ENCODE results near the gene UNC93B1. TPM values are rescaled to one million over a fixed set of nuclear protein-coding genes. Genes with fewer than 3 reads are reported as not detected.

The UNC93B1 gene
- total RNA-seq, 1 experiment from 2014 or later, result not detected

GRCh38 chr11:68036141-68036716 lies 32.3 kb upstream of the UNC93B1 start:
- H3K4me1 ChIP-seq, result peaks cover 9% of the 10 kb centered on the region
- H3K36me3 ChIP-seq, result no peaks in the 10 kb centered on the region; the same call in 1 of the 2 replicates
- H3K9me3 ChIP-seq (replicated peaks), result no peaks in the 10 kb centered on the region
- DNase-seq, result no peak
- H3K27me3 ChIP-seq, result no peaks in the 10 kb centered on the region
- H3K27ac ChIP-seq, result no peak overlapping the region
- H3K4me3 ChIP-seq, result no peak overlapping the region

- no peak for DNase-seq
- no peak overlapping the region for H3K4me3 ChIP-seq
- H3K27ac ChIP-seq, result no peak overlapping the region
- H3K36me3 ChIP-seq, result no peaks in the 10 kb centered on the region; the same call in 1 of the 2 replicates
- no peaks in the 10 kb centered on the region for H3K27me3 ChIP-seq
- H3K4me1 ChIP-seq, result peaks cover 9% of the 10 kb centered on the region
- no peaks in the 10 kb centered on the region for H3K9me3 ChIP-seq (replicated peaks)
Observed at GRCh38 chr11:68035266-68035876, 31.5 kb upstream of the UNC93B1 start.

- Histone ChIP-seq H3K4me3 (no peak overlapping the region), H3K27ac (no peak overlapping the region), H3K9me3 (replicated peaks) (no peaks in the 10 kb centered on the region), H3K27me3 (no peaks in the 10 kb centered on the region), H3K4me1 (peaks cover 9% of the 10 kb centered on the region), H3K36me3 (no peaks in the 10 kb centered on the region; the same call in 1 of the 2 replicates)
- DNase-seq, result no peak
Observed at GRCh38 chr11:68033708-68034045, 29.8 kb upstream of the UNC93B1 start.

DNA sequence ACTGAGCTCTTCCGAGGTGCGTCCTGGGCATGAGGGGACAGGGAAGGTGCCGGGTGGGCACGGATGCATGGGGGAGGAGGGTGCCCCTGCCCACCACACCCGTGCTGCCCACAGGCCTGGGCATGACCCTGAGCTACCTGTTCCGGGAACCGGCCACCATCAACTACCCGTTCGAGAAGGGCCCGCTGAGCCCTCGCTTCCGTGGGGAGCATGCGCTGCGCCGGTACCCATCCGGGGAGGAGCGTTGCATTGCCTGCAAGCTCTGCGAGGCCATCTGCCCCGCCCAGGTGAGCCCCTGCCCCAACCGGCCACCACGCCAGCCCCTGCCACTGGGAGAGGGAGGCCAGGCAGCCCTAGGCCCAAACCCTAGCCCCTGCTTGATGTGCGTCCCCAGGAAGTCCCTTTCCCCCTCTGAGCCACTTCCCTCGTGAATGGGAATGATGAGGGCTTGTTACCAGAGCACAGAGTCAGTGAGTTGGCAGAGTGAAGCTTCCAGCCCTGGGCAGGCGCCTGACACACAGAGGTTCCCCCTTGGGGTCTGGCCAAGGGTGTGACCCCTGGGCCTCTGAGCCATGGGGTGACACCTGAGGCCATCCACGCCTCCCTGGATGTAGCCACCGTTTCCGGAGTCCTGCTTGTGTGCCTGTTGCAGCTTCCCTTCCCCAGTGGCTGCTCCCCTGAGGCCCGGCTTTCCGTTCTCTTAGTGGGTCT lies 29.3 kb upstream of the UNC93B1 start:
- peaks cover 4% of the 10 kb centered on the region for H3K4me1 ChIP-seq
- no peaks in the 10 kb centered on the region; the same call in 1 of the 2 replicates for H3K36me3 ChIP-seq
- no peak overlapping the region for H3K27ac ChIP-seq
- no peaks in the 10 kb centered on the region for H3K27me3 ChIP-seq
- H3K4me3 ChIP-seq, result no peak overlapping the region
- no peaks in the 10 kb centered on the region for H3K9me3 ChIP-seq (replicated peaks)
- no peak for DNase-seq

DNA sequence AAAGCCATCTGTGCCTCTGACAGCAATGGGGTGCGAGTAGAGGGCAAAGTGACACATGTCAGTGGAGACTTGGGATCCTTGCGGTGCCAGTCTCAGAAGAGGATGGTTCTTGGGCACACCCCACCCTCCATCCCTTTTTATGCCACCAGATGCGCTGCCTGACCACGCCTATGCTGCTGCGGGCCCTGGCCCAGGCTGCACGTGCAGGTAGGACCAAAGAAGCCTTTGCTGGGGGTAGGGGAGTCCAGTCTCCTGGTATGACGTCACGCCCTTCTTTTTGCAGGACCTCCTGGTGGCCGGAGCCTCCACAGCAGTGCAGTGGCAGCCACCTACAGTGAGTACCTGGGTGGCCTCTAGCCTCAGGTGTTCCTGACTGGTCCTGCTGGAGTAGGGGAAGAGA lies 28.1 kb upstream of the UNC93B1 start:
- H3K27me3 ChIP-seq, result no peaks in the 10 kb centered on the region
- H3K9me3 ChIP-seq (replicated peaks), result no peaks in the 10 kb centered on the region
- H3K4me1 ChIP-seq, result no peaks in the 10 kb centered on the region
- DNase-seq, result no peak
- no peaks in the 10 kb centered on the region; the same call in 1 of the 2 replicates for H3K36me3 ChIP-seq
- no peak overlapping the region for H3K4me3 ChIP-seq
- no peak overlapping the region for H3K27ac ChIP-seq

DNA sequence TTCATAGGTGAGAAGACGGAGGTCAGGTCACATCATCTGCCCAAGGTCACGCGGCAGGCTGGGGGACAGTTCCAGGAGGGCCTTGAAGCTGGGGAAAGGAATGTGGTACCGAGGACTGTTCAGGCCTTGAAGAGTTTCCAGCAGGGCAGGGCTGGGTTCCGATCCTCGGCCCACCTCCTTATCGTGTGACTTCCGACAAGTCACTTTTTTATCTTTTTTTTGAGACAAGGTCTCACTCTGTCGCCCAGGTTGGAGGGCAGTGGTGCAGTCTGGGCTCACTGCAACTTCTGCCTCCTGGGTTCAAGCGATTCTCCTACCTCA lies 27.2 kb upstream of the UNC93B1 start:
- H3K27me3 ChIP-seq, result no peaks in the 10 kb centered on the region
- no peaks in the 10 kb centered on the region for H3K4me1 ChIP-seq
- no peak for DNase-seq
- H3K4me3 ChIP-seq, result peak overlapping the region; percentile 92
- H3K9me3 ChIP-seq (replicated peaks), result no peaks in the 10 kb centered on the region
- peak overlapping the region; percentile 48 for H3K27ac ChIP-seq
- no peaks in the 10 kb centered on the region; the same call in 1 of the 2 replicates for H3K36me3 ChIP-seq

- Histone ChIP-seq H3K36me3 (no peaks in the 10 kb centered on the region; the same call in 1 of the 2 replicates), H3K27me3 (no peaks in the 10 kb centered on the region)
Observed at GRCh38 chr11:68030318-68031143, 26.6 kb upstream of the UNC93B1 start, which contains the start of gene NDUFS8. Gene NDUFS8 (plus strand): TSS chr11:68030681. CDS start chr11:68032152, 1,471 bp downstream.

GRCh38 chr11:68028802-68029545 lies 25.1 kb upstream of the UNC93B1 start:
- Histone ChIP-seq H3K4me1 (no peaks in the 10 kb centered on the region), H3K4me3 (no peak overlapping the region), H3K27ac (no peak overlapping the region), H3K9me3 (replicated peaks) (no peaks in the 10 kb centered on the region), H3K27me3 (no peaks in the 10 kb centered on the region), H3K36me3 (no peaks in the 10 kb centered on the region)
- DNase-seq, result no peak

More at GRCh38 chr11:68030318-68031143, 26.6 kb upstream of the UNC93B1 start, which contains the start of gene NDUFS8:
- H3K4me1 ChIP-seq, result no peaks in the 10 kb centered on the region
- peak; percentile 95 to 99 for DNase-seq
- H3K27ac ChIP-seq, result peak within 1 kb of the TSS; percentile 48
- H3K9me3 ChIP-seq (replicated peaks), result no peaks in the 10 kb centered on the region
- peak within 1 kb of the TSS; percentile 92 for H3K4me3 ChIP-seq

DNA sequence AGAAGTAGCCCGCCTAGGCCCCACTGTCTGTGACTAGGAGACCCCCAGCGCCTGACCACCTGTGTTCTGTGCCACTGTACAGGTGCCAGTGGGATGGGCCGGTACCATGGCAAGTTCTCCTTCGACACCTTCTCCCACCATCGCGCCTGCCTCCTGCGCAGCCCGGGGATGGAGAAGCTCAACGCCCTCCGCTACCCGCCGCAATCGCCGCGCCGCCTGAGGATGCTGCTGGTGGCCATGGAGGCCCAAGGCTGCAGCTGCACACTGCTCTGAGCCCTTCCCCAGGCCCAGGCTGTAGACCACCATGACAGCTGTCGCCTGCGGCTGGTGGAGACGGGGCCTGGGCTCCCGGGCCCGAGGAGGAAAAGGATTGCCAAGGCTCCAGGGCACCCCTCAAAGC lies 23.8 kb upstream of the UNC93B1 start:
- Histone ChIP-seq H3K4me1 (no peaks in the 10 kb centered on the region), H3K36me3 (no peaks in the 10 kb centered on the region), H3K27me3 (no peaks in the 10 kb centered on the region), H3K27ac (no peak overlapping the region), H3K9me3 (replicated peaks) (no peaks in the 10 kb centered on the region), H3K4me3 (no peak overlapping the region)
- DNase-seq, result no peak

GRCh38 chr11:68026391-68027105 lies 22.7 kb upstream of the UNC93B1 start:
- H3K36me3 ChIP-seq, result no peaks in the 10 kb centered on the region
- H3K4me3 ChIP-seq, result no peak overlapping the region
- no peaks in the 10 kb centered on the region for H3K27me3 ChIP-seq
- DNase-seq, result no peak
- H3K9me3 ChIP-seq (replicated peaks), result no peaks in the 10 kb centered on the region
- no peaks in the 10 kb centered on the region for H3K4me1 ChIP-seq
- H3K27ac ChIP-seq, result no peak overlapping the region

- Histone ChIP-seq H3K36me3 (no peaks in the 10 kb centered on the region), H3K4me1 (no peaks in the 10 kb centered on the region)
Observed at GRCh38 chr11:68025047-68025446, 21.1 kb upstream of the UNC93B1 start.

GRCh38 chr11:68024508-68024907 lies 20.6 kb upstream of the UNC93B1 start:
- Histone ChIP-seq H3K4me1 (no peaks in the 10 kb centered on the region), H3K27ac (no peak overlapping the region), H3K4me3 (no peak overlapping the region), H3K27me3 (no peaks in the 10 kb centered on the region), H3K9me3 (replicated peaks) (no peaks in the 10 kb centered on the region), H3K36me3 (no peaks in the 10 kb centered on the region)
- no peak for DNase-seq

More at GRCh38 chr11:68025047-68025446, 21.1 kb upstream of the UNC93B1 start:
- H3K9me3 ChIP-seq (replicated peaks), result no peaks in the 10 kb centered on the region
- H3K27ac ChIP-seq, result no peak overlapping the region
- no peak for DNase-seq
- H3K4me3 ChIP-seq, result no peak overlapping the region
- H3K27me3 ChIP-seq, result no peaks in the 10 kb centered on the region

DNA sequence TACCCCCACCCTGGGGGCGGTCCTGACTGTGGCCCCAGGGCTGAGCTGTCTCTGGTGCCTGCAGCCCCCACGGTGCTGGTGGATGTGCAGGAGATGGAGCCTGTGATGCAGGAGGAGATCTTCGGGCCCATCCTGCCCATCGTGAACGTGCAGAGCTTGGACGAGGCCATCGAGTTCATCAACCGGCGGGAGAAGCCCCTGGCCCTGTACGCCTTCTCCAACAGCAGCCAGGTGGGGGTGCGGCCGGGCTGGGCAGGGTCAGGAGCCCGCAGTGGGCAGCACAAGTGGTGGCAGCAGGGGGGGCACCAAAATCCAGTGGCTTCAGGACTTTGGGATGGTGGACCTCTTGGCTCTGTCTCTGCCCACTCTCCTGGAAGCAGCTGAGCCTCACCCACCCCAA lies 18.6 kb upstream of the UNC93B1 start:
- Histone ChIP-seq H3K4me3 (no peak overlapping the region), H3K27ac (no peak overlapping the region), H3K4me1 (no peaks in the 10 kb centered on the region), H3K9me3 (replicated peaks) (no peaks in the 10 kb centered on the region), H3K27me3 (no peaks in the 10 kb centered on the region), H3K36me3 (no peaks in the 10 kb centered on the region)
- no peak for DNase-seq
